ENCODE data around the gene SLC41A2.

The SLC41A2 gene

GRCh38 chr12:104938371-104938770 lies 19.7 kb downstream of the SLC41A2 start:
- no peak overlapping the region for H3K4me3 ChIP-seq (ENCODE audit: low read length)
- no peaks in the 10 kb centered on the region for H3K9me3 ChIP-seq (ENCODE audit: control insufficient read depth, insufficient read depth, low read length)
- no peaks in the 10 kb centered on the region for H3K79me2 ChIP-seq (ENCODE audit: control insufficient read depth, low read length)
- no peaks in the 10 kb centered on the region for H4K20me1 ChIP-seq (ENCODE audit: control insufficient read depth, insufficient read depth, low read depth, low read length)
- H3F3A ChIP-seq (ENCODE audit: control insufficient read depth, insufficient read depth) = no peaks in the 10 kb centered on the region
- H3K4me2 ChIP-seq (ENCODE audit: low read length) = no peak overlapping the region
- H3K36me3 ChIP-seq (ENCODE audit: control insufficient read depth, low read length) = no peaks in the 10 kb centered on the region
- H3K9me2 ChIP-seq (replicated peaks; ENCODE audit: control insufficient read depth, low read length) = no peaks in the 10 kb centered on the region
- H3K4me1 ChIP-seq (ENCODE audit: control insufficient read depth, low read length) = no peaks in the 10 kb centered on the region
- no peak for TF ChIP-seq EZH2phosphoT487 (IDR thresholded peaks at IDR 0.05; ENCODE audit: borderline replicate concordance, low read length)
- TF ChIP-seq CTCF (IDR thresholded peaks at IDR 0.05; ENCODE audit: low read depth, low read length, poor library complexity, severe bottlenecking) = no peak
- H3K27ac ChIP-seq (ENCODE audit: low read depth, low read length) = no peak overlapping the region
- H3K27me3 ChIP-seq (ENCODE audit: control insufficient read depth, low read length) = no peaks in the 10 kb centered on the region

- no peaks in the 10 kb centered on the region for H3F3A ChIP-seq (ENCODE audit: control insufficient read depth, insufficient read depth)
- no peak for TF ChIP-seq CTCF (IDR thresholded peaks at IDR 0.05; ENCODE audit: low read depth, low read length, poor library complexity, severe bottlenecking)
- no peaks in the 10 kb centered on the region for H3K9me3 ChIP-seq (ENCODE audit: control insufficient read depth, insufficient read depth, low read length)
- no peaks in the 10 kb centered on the region for H3K79me2 ChIP-seq (ENCODE audit: control insufficient read depth, low read length)
- H3K9me2 ChIP-seq (replicated peaks; ENCODE audit: control insufficient read depth, low read length) = no peaks in the 10 kb centered on the region
- no peak overlapping the region for H3K4me3 ChIP-seq (ENCODE audit: low read length)
- H3K4me2 ChIP-seq (ENCODE audit: low read length) = no peak overlapping the region
- H4K20me1 ChIP-seq (ENCODE audit: control insufficient read depth, insufficient read depth, low read depth, low read length) = no peaks in the 10 kb centered on the region
- no peaks in the 10 kb centered on the region for H3K4me1 ChIP-seq (ENCODE audit: control insufficient read depth, low read length)
- no peak overlapping the region for H3K27ac ChIP-seq (ENCODE audit: low read depth, low read length)
- H3K27me3 ChIP-seq (ENCODE audit: control insufficient read depth, low read length) = no peaks in the 10 kb centered on the region
- no peaks in the 10 kb centered on the region for H3K36me3 ChIP-seq (ENCODE audit: control insufficient read depth, low read length)
Measured at GRCh38 chr12:104935886-104936285, 22.2 kb downstream of the SLC41A2 start.

GRCh38 chr12:104933778-104934177 lies 24.3 kb downstream of the SLC41A2 start:
- H3K4me3 ChIP-seq (ENCODE audit: low read length) = no peak overlapping the region
- no peak for TF ChIP-seq CTCF (IDR thresholded peaks at IDR 0.05; ENCODE audit: low read depth, low read length, poor library complexity, severe bottlenecking)
- no peak for TF ChIP-seq EZH2phosphoT487 (IDR thresholded peaks at IDR 0.05; ENCODE audit: borderline replicate concordance, low read length)
- H3K36me3 ChIP-seq (ENCODE audit: control insufficient read depth, low read length) = no peaks in the 10 kb centered on the region
- H3K4me1 ChIP-seq (ENCODE audit: control insufficient read depth, low read length) = no peaks in the 10 kb centered on the region
- H3K4me2 ChIP-seq (ENCODE audit: low read length) = no peak overlapping the region
- H3K27me3 ChIP-seq (ENCODE audit: control insufficient read depth, low read length) = no peaks in the 10 kb centered on the region
- no peaks in the 10 kb centered on the region for H3K9me2 ChIP-seq (replicated peaks; ENCODE audit: control insufficient read depth, low read length)
- no peaks in the 10 kb centered on the region for H3K9me3 ChIP-seq (ENCODE audit: control insufficient read depth, insufficient read depth, low read length)
- H3K27ac ChIP-seq (ENCODE audit: low read depth, low read length) = no peak overlapping the region
- no peaks in the 10 kb centered on the region for H4K20me1 ChIP-seq (ENCODE audit: control insufficient read depth, insufficient read depth, low read depth, low read length)
- H3K79me2 ChIP-seq (ENCODE audit: control insufficient read depth, low read length) = no peaks in the 10 kb centered on the region
- H3F3A ChIP-seq (ENCODE audit: control insufficient read depth, insufficient read depth) = no peaks in the 10 kb centered on the region

- Histone ChIP-seq H3F3A (ENCODE audit: control insufficient read depth, insufficient read depth) (no peaks in the 10 kb centered on the region), H3K27me3 (ENCODE audit: control insufficient read depth, low read length) (no peaks in the 10 kb centered on the region), H3K27ac (ENCODE audit: low read depth, low read length) (no peak overlapping the region), H3K4me3 (ENCODE audit: low read length) (no peak overlapping the region), H3K79me2 (ENCODE audit: control insufficient read depth, low read length) (no peaks in the 10 kb centered on the region), H3K36me3 (ENCODE audit: control insufficient read depth, low read length) (no peaks in the 10 kb centered on the region), H3K9me2 (replicated peaks; ENCODE audit: control insufficient read depth, low read length) (no peaks in the 10 kb centered on the region), H3K4me1 (ENCODE audit: control insufficient read depth, low read length) (no peaks in the 10 kb centered on the region), H4K20me1 (ENCODE audit: control insufficient read depth, insufficient read depth, low read depth, low read length) (no peaks in the 10 kb centered on the region), H3K9me3 (ENCODE audit: control insufficient read depth, insufficient read depth, low read length) (no peaks in the 10 kb centered on the region), H3K4me2 (ENCODE audit: low read length) (no peak overlapping the region)
- TF ChIP-seq EZH2phosphoT487 (IDR thresholded peaks at IDR 0.05; ENCODE audit: borderline replicate concordance, low read length) (no peak), CTCF (IDR thresholded peaks at IDR 0.05; ENCODE audit: low read depth, low read length, poor library complexity, severe bottlenecking) (no peak)
Measured at GRCh38 chr12:104933128-104933527, 25.0 kb downstream of the SLC41A2 start.
